ENCODE results near the gene THSD1. TPM values are rescaled to one million over a fixed set of nuclear protein-coding genes. Genes with fewer than 3 reads are reported as not detected.
"Not testable (repeated sequence)": the region's sequence is repeated elsewhere in the genome, so short reads cannot be mapped to it uniquely, and the experiment has no call there.

The THSD1 gene
- total RNA-seq, 2 donors from 2014 or later = 2.7 to 4.1 TPM

GRCh38 chr13:52411629-52412028 lies 5.7 kb upstream of the THSD1 start:
- Histone ChIP-seq H3K4me3 (no peak overlapping the region), H3K4me1 (ENCODE audit: control insufficient read depth in 1 of 2, low read depth in 2 of 2) (peaks cover 0 to under 1% of the 10 kb centered on the region in 2 donors), H3K36me3 (peaks cover 18% of the 10 kb centered on the region), H3K27me3 (replicated peaks; ENCODE audit: insufficient read depth) (no peaks in the 10 kb centered on the region), H3K27ac (no peak overlapping the region), H3K9me3 (no peaks in the 10 kb centered on the region)
- TF ChIP-seq, protein P1, sequence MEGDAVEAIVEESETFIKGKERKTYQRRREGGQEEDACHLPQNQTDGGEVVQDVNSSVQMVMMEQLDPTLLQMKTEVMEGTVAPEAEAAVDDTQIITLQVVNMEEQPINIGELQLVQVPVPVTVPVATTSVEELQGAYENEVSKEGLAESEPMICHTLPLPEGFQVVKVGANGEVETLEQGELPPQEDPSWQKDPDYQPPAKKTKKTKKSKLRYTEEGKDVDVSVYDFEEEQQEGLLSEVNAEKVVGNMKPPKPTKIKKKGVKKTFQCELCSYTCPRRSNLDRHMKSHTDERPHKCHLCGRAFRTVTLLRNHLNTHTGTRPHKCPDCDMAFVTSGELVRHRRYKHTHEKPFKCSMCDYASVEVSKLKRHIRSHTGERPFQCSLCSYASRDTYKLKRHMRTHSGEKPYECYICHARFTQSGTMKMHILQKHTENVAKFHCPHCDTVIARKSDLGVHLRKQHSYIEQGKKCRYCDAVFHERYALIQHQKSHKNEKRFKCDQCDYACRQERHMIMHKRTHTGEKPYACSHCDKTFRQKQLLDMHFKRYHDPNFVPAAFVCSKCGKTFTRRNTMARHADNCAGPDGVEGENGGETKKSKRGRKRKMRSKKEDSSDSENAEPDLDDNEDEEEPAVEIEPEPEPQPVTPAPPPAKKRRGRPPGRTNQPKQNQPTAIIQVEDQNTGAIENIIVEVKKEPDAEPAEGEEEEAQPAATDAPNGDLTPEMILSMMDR (IDR thresholded peaks at IDR 0.05) = no peak
- ATAC-seq (ENCODE audit: insufficient number of reproducible peaks, low FRiP score, low read depth) = no peak
- no peak for DNase-seq (ENCODE audit: low spot score)

DNA sequence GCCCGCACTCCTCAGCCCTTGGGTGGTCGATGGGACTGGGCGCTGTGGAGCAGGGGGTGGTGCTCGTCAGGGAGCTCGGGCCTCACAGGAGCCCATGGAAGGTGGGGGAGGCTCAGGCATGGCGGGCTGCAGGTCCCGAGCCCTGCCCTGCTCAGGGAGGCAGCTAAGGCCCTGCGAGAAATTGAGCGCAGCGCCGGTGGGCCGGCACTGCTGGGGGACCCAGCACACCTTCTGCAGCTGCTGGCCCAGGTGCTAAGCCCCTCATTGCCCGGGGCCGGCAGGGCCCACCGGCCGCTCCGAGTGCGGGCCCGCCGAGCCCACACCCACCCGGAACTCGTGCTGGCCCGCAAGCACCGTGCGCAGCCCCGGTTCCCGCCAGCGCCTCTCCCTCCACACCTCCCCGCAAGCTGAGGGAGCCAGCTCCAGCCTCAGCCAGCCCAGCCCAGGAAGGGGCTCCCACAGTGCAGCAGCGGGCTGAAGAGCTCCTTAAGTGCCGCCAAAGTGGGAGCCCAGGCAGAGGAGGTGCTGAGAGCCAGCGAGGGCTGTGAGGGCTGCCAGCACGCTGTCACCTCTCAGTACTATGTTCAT lies 2.2 kb upstream of the THSD1 start:
- not testable (repeated sequence) for DNase-seq (ENCODE audit: low spot score)

GRCh38 chr13:52407436-52407835 lies 1.5 kb upstream of the THSD1 start:
- not testable (repeated sequence) for ATAC-seq (ENCODE audit: insufficient number of reproducible peaks, low FRiP score, low read depth); DNase-seq (ENCODE audit: low spot score)

More for the DNA sequence above, 2.2 kb upstream of the THSD1 start:
- H3K36me3 ChIP-seq; H3K27me3 ChIP-seq (replicated peaks; ENCODE audit: insufficient read depth); ATAC-seq (ENCODE audit: insufficient number of reproducible peaks, low FRiP score, low read depth); H3K9me3 ChIP-seq; H3K4me3 ChIP-seq; H3K27ac ChIP-seq: not testable (repeated sequence)
- peaks cover 9 to 16% of the 10 kb centered on the region in 2 donors for H3K4me1 ChIP-seq (ENCODE audit: control insufficient read depth in 1 of 2, low read depth in 2 of 2)

DNA sequence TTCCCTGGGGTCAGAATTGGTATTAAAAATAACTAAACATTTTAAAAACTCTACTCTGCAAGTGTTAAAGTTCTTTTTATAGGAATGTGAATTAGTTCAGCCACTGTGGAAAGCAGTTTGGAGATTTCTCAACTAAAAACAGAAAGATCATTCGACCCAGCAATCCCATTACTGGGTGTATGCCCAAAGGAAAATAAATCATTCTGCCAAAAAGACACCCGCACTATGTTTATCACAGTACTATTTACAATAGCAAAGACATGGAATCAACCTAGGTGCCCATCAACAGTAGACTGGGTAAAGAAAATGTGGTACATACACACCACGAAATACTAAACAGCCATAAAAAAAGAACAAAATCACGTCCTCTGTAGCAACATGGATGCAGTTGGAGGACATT lies 657 bp upstream of the THSD1 start:
- peaks cover 2% of the 10 kb centered on the region for H3K36me3 ChIP-seq
- DNase-seq (ENCODE audit: low spot score) = no peak
- peak overlapping the region; percentile 76 for H3K4me3 ChIP-seq
- H3K9me3 ChIP-seq = no peaks in the 10 kb centered on the region
- TF ChIP-seq, protein P1 (IDR thresholded peaks at IDR 0.05) = no peak
- no peak for ATAC-seq (ENCODE audit: insufficient number of reproducible peaks, low FRiP score, low read depth)
- peaks cover 9 to 16% of the 10 kb centered on the region in 2 donors for H3K4me1 ChIP-seq (ENCODE audit: control insufficient read depth in 1 of 2, low read depth in 2 of 2)
- no peak overlapping the region for H3K27ac ChIP-seq
- no peaks in the 10 kb centered on the region for H3K27me3 ChIP-seq (replicated peaks; ENCODE audit: insufficient read depth)

More at GRCh38 chr13:52407436-52407835, 1.5 kb upstream of the THSD1 start:
- not testable (repeated sequence) for H3K27me3 ChIP-seq (replicated peaks; ENCODE audit: insufficient read depth); H3K4me3 ChIP-seq; H3K36me3 ChIP-seq; H3K9me3 ChIP-seq; H3K27ac ChIP-seq
- peaks cover 9 to 16% of the 10 kb centered on the region in 2 donors for H3K4me1 ChIP-seq (ENCODE audit: control insufficient read depth in 1 of 2, low read depth in 2 of 2)

DNA sequence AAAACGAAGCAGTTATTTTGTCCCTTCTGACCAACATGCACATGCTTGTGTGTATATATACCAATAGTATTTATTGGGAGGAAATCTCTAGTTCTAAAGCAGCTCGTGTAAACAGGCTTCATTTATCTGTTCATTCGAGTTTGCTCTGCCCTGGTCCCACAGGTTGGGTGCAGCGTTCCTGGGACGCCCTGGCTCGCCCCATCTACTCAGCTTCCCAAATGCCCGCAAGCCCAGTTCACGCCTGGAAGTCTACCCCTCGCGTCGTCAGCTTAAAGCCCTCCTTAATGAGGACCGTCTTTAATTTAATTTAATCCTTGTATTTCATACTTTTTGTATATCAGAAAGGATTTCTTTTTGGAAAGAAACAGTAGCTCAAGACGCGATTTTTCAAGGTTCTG lies 604 bp downstream of the THSD1 start:
- Histone ChIP-seq H3K4me3 (peak overlapping the region; percentile 76), H3K9me3 (no peaks in the 10 kb centered on the region), H3K4me1 (ENCODE audit: control insufficient read depth in 1 of 2, low read depth in 2 of 2) (peaks cover 9 to 16% of the 10 kb centered on the region in 2 donors), H3K27me3 (replicated peaks; ENCODE audit: insufficient read depth) (no peaks in the 10 kb centered on the region), H3K36me3 (peaks cover 2% of the 10 kb centered on the region), H3K27ac (no peak overlapping the region)
- TF ChIP-seq, protein P1 (IDR thresholded peaks at IDR 0.05) = no peak
- DNase-seq (ENCODE audit: low spot score) = no peak
- ATAC-seq (ENCODE audit: insufficient number of reproducible peaks, low FRiP score, low read depth) = no peak

DNA sequence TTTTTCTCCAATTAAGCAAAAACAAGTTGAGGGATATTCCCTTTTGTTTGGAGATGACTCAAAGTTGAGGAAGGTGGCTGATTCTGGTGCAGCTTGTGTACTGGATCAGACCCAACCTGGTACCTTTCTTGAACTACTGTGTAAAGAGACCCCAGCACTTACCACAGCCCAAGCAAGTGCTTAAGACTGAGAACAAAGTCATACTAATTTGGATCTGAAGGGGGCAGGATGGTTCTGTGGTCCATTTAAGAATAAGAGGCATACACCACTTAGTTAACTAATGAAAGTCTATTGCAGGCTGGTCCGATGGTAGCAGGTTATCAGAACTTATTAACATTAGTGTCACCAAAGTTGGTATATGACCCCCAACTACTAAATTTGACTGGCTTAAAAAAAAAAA lies 6.3 kb downstream of the THSD1 start:
- TF ChIP-seq, protein P1 (IDR thresholded peaks at IDR 0.05) = no peak
- DNase-seq (ENCODE audit: low spot score) (no peak), ATAC-seq (ENCODE audit: insufficient number of reproducible peaks, low FRiP score, low read depth) (no peak)
- H3K27me3 ChIP-seq (replicated peaks; ENCODE audit: insufficient read depth) = no peaks in the 10 kb centered on the region
- H3K9me3 ChIP-seq = no peaks in the 10 kb centered on the region
- no peak overlapping the region for H3K4me3 ChIP-seq
- H3K27ac ChIP-seq = no peak overlapping the region
- H3K36me3 ChIP-seq = no peaks in the 10 kb centered on the region
- peaks cover 0 to 5% of the 10 kb centered on the region in 2 donors for H3K4me1 ChIP-seq (ENCODE audit: control insufficient read depth in 1 of 2, low read depth in 2 of 2)
